OCI-LY7 (cell line): Measurements from ENCODE around the gene TMEM161A. TPM values are rescaled to one million over a fixed set of nuclear protein-coding genes. Genes with fewer than 3 reads are reported as not detected.

Source experiments
- BruUV-seq: library from RNA; stranded (reverse); fragments of 400-500 nt; replicated peaks from 2 replicates; lab custom pipeline; 2021; lab: Mats Ljungman, UMichigan
- CTCF ChIA-PET: fragments of 300-600 bp; sonication (Branson Sonifier 250); formaldehyde crosslinking; loops from one replicate; lab custom pipeline; 2022; ENCODE audit warnings: antibody characterized with exemption; ENCODE audit not compliant: unreplicated experiment; lab: Charles Lee
- POLR2A ChIA-PET: fragments of 300-600 bp; sonication (Branson Sonifier 250); formaldehyde crosslinking; loops from one replicate; lab custom pipeline; 2022; ENCODE audit warnings: antibody characterized with exemption; lab: Charles Lee
- DNase-seq: peaks from one replicate; pipeline ENCODE4 v3.0.0-alpha.2; 2015; ENCODE audit warnings: low spot score
- H2AFZ ChIP-seq: fragments of 200-600 bp; sonication (generic), shearing (Covaris generic); 2 replicates; pipeline ENCODE4 v1.6.1; 2014; ENCODE audit warnings: mild to moderate bottlenecking, antibody characterized with exemption, low read length, moderate library complexity
- H3K27ac ChIP-seq: fragments of 200-600 bp; sonication (generic); 2 replicates; pipeline ENCODE4 v1.5.1; 2014; ENCODE audit warnings: mixed run types, low read depth, mild to moderate bottlenecking, moderate library complexity, low read length, inconsistent platforms; ENCODE audit not compliant: poor library complexity, severe bottlenecking
- H3K36me3 ChIP-seq: fragments of 200-600 bp; sonication (generic); 2 replicates; pipeline ENCODE4 v1.6.1; 2014; ENCODE audit warnings: mild to moderate bottlenecking, antibody characterized with exemption, low read length, moderate library complexity, mixed read lengths; ENCODE audit not compliant: insufficient read depth
- H3K4me1 ChIP-seq: fragments of 200-600 bp; sonication (generic); 2 replicates; pipeline ENCODE4 v1.5.1; 2014; ENCODE audit warnings: mild to moderate bottlenecking, low read length; ENCODE audit not compliant: insufficient read depth, poor library complexity, severe bottlenecking
- H3K4me2 ChIP-seq: fragments of 200-600 bp; sonication (generic); 2 replicates; pipeline ENCODE4 v1.6.1; 2014; ENCODE audit warnings: mild to moderate bottlenecking, low read length
- H3K4me3 ChIP-seq: fragments of 200-600 bp; sonication (generic); 2 replicates; pipeline ENCODE4 v1.5.1; 2014; ENCODE audit warnings: mild to moderate bottlenecking, low read depth, low read length; ENCODE audit not compliant: poor library complexity, severe bottlenecking
- H3K79me2 ChIP-seq: fragments of 200-600 bp; sonication (generic); 2 replicates; pipeline ENCODE4 v1.6.1; 2016; ENCODE audit warnings: low read depth, mild to moderate bottlenecking, low read length, moderate library complexity, mixed read lengths; ENCODE audit not compliant: insufficient read depth
- H3K9me2 ChIP-seq: fragments of 200-600 bp; sonication (generic); 2 replicates; pipeline ENCODE4 v1.6.1; 2016; ENCODE audit warnings: mild to moderate bottlenecking, low read length, mixed read lengths; ENCODE audit not compliant: insufficient read depth
- H3K9me3 ChIP-seq: fragments of 200-600 bp; sonication (generic); 2 replicates; pipeline ENCODE4 v1.6.1; 2014; ENCODE audit warnings: mild to moderate bottlenecking, mixed run types, low read length, mixed read lengths
- H4K20me1 ChIP-seq: fragments of 200-600 bp; sonication (generic); 2 replicates; pipeline ENCODE4 v1.6.1; 2014; ENCODE audit warnings: mild to moderate bottlenecking, antibody characterized with exemption, low read length, moderate library complexity, mixed read lengths; ENCODE audit not compliant: insufficient read depth
- CTCF ChIP-seq: fragments of 200-600 bp; sonication (generic); conservative IDR thresholded peaks from 2 replicates; pipeline ENCODE4 v1.5.1; 2014; ENCODE audit warnings: mild to moderate bottlenecking, antibody characterized with exemption, low read length, moderate library complexity, mixed read lengths
- EZH2phosphoT487 ChIP-seq: fragments of 200-600 bp; sonication (generic); IDR thresholded peaks from 2 replicates; pipeline ENCODE4 v1.6.1; 2018; ENCODE audit warnings: low read depth, borderline replicate concordance, mild to moderate bottlenecking, mixed run types, antibody characterized with exemption, low read length, moderate library complexity, mixed read lengths
- intact Hi-C: fragments of 100-400 bp; cut with micrococcal nuclease; formaldehyde crosslinking; loops from one replicate; pipeline ENCODE4 v1.10.0; 2022; ENCODE audit not compliant: unreplicated experiment
- total RNA-seq, 2 experiments: library from RNA; depleted of rRNA in 1 of 2; stranded (reverse); fragments of >200 nt in 1 of 2; shearing (Covaris generic) in 1 of 2; gene quantifications; 2 replicates each; pipeline ENCODE4 v1.2.3, GENCODE V29; 2014 to 2022

TMEM161A gene
- total RNA-seq, 2 experiments from 2014 or later, result 31.2 to 40.5 TPM

GRCh38 chr19:19119325-19120237 is 18.7 kb downstream of the TMEM161A start:
- DNase-seq, result no peak
- peaks cover 16% of the 10 kb centered on the region; the same call in 1 of the 2 replicates for H3K9me3 ChIP-seq
- H3K79me2 ChIP-seq, result no peaks in the 10 kb centered on the region
- H2AFZ ChIP-seq, result no peak overlapping the region
- no peak overlapping the region for H3K4me3 ChIP-seq
- H4K20me1 ChIP-seq, result no peaks in the 10 kb centered on the region
- no peak overlapping the region for H3K27ac ChIP-seq
- no peaks in the 10 kb centered on the region for H3K4me1 ChIP-seq
- TF ChIP-seq EZH2phosphoT487 (no peak), CTCF (no peak)
- ChIA-PET CTCF (no interaction called here), POLR2A (interaction anchor here (0.6 kb wide), 1 partner anchor 134 kb away, joined by 3 read pairs; no protein-coding TSS in a partner anchor)
- intact Hi-C loops, result loop anchor here (5.0 kb wide), 1 partner anchor 57 kb away; the partner anchor contains the start of gene SLC25A42
- peaks cover 57% of the 10 kb centered on the region for H3K36me3 ChIP-seq
- H3K9me2 ChIP-seq, result no peaks in the 10 kb centered on the region
- no peak overlapping the region for H3K4me2 ChIP-seq
- BruUV-seq, result no TSS peak

- intact Hi-C loops, result loop anchor here (5.0 kb wide), 1 partner anchor 54 kb away; the partner anchor contains the start of gene SLC25A42
- POLR2A ChIA-PET, result interaction anchor here (0.6 kb wide), 2 partner anchors 10 to 118 kb away, joined by 4 read pairs; no protein-coding TSS in a partner anchor
- Histone ChIP-seq H3K27ac (no peak overlapping the region), H3K4me3 (no peak overlapping the region), H3K36me3 (peaks cover 28% of the 10 kb centered on the region), H3K9me2 (no peaks in the 10 kb centered on the region), H2AFZ (no peak overlapping the region), H4K20me1 (no peaks in the 10 kb centered on the region), H3K4me1 (no peaks in the 10 kb centered on the region), H3K4me2 (no peak overlapping the region), H3K9me3 (no peaks in the 10 kb centered on the region), H3K79me2 (no peaks in the 10 kb centered on the region)
- CTCF ChIA-PET, result interaction anchor here (0.6 kb wide), 1 partner anchor 69 kb away, joined by 3 read pairs; no protein-coding TSS in a partner anchor
- BruUV-seq, result no TSS peak
- TF ChIP-seq CTCF, result peak; percentile 83
- no peak for TF ChIP-seq EZH2phosphoT487
- DNase-seq, result peak; percentile 58
Measured at GRCh38 chr19:19115954-19116353, 22.3 kb downstream of the TMEM161A start.
